ENCODE results near the gene C6. TPM values are rescaled to one million over a fixed set of nuclear protein-coding genes. Genes with fewer than 3 reads are reported as not detected.

C6 gene
- total and polyA plus RNA-seq, 9 of the 15 experiments (the other 6 are each of a cell fraction or from before 2014, with no cell fraction given): 0.09 TPM; not detected in 8

DNA sequence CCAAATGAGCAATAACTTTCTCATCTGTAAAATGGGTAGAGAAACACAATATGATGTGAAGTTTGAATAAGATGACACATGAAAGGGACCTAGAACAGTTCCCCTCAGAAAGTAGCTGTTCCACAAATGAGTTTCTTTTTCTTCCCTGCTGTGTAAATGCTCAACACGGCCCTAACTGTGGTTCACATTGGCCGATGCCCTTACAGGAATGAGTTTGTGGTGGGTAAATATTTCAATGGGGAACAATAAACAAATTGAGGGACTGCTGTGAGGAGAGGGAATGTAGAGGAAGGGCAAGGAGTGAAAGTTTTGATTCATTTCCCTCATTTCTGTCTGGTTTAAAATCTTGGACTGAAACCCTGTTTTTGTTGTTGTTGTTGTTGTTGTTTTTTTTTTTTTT, 12.8 kb downstream of the C6 start:
- no peak for ATAC-seq
- WGBS (ENCODE audit: insufficient coverage, low coverage, missing lambda C conversion rate): 0% methylated on average over 2 of the region's 2 CpGs
- H3K36me3 ChIP-seq (ENCODE audit: control insufficient read depth, insufficient read depth, low read length): no peaks in the 10 kb centered on the region
- no peak overlapping the region for H2AFZ ChIP-seq (ENCODE audit: low read depth, low read length)
- TF ChIP-seq ILK (tag; IDR thresholded peaks at IDR 0.05; ENCODE audit: borderline replicate concordance, low read depth) (no peak), HNRNPH1 (optimal IDR thresholded peaks at IDR 0.05; ENCODE audit: low read depth, low read length) (no peak), KDM2B (CRISPR knock-in tag; IDR thresholded peaks at IDR 0.05) (no peak), PHB2 (IDR thresholded peaks at IDR 0.05; ENCODE audit: low read depth) (no peak), ZNF274 (IDR thresholded peaks at IDR 0.05; ENCODE audit: borderline replicate concordance, low read depth, low read length) (no peak)
- TF ChIP-seq, protein P1, sequence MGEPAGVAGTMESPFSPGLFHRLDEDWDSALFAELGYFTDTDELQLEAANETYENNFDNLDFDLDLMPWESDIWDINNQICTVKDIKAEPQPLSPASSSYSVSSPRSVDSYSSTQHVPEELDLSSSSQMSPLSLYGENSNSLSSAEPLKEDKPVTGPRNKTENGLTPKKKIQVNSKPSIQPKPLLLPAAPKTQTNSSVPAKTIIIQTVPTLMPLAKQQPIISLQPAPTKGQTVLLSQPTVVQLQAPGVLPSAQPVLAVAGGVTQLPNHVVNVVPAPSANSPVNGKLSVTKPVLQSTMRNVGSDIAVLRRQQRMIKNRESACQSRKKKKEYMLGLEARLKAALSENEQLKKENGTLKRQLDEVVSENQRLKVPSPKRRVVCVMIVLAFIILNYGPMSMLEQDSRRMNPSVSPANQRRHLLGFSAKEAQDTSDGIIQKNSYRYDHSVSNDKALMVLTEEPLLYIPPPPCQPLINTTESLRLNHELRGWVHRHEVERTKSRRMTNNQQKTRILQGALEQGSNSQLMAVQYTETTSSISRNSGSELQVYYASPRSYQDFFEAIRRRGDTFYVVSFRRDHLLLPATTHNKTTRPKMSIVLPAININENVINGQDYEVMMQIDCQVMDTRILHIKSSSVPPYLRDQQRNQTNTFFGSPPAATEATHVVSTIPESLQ (CRISPR knock-in tag; IDR thresholded peaks at IDR 0.05): no peak
- TF ChIP-seq, protein P2, sequence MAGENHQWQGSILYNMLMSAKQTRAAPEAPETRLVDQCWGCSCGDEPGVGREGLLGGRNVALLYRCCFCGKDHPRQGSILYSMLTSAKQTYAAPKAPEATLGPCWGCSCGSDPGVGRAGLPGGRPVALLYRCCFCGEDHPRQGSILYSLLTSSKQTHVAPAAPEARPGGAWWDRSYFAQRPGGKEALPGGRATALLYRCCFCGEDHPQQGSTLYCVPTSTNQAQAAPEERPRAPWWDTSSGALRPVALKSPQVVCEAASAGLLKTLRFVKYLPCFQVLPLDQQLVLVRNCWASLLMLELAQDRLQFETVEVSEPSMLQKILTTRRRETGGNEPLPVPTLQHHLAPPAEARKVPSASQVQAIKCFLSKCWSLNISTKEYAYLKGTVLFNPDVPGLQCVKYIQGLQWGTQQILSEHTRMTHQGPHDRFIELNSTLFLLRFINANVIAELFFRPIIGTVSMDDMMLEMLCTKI (IDR thresholded peaks at IDR 0.05; ENCODE audit: partially characterized antibody): no peak
- TF ChIP-seq, protein P3, sequence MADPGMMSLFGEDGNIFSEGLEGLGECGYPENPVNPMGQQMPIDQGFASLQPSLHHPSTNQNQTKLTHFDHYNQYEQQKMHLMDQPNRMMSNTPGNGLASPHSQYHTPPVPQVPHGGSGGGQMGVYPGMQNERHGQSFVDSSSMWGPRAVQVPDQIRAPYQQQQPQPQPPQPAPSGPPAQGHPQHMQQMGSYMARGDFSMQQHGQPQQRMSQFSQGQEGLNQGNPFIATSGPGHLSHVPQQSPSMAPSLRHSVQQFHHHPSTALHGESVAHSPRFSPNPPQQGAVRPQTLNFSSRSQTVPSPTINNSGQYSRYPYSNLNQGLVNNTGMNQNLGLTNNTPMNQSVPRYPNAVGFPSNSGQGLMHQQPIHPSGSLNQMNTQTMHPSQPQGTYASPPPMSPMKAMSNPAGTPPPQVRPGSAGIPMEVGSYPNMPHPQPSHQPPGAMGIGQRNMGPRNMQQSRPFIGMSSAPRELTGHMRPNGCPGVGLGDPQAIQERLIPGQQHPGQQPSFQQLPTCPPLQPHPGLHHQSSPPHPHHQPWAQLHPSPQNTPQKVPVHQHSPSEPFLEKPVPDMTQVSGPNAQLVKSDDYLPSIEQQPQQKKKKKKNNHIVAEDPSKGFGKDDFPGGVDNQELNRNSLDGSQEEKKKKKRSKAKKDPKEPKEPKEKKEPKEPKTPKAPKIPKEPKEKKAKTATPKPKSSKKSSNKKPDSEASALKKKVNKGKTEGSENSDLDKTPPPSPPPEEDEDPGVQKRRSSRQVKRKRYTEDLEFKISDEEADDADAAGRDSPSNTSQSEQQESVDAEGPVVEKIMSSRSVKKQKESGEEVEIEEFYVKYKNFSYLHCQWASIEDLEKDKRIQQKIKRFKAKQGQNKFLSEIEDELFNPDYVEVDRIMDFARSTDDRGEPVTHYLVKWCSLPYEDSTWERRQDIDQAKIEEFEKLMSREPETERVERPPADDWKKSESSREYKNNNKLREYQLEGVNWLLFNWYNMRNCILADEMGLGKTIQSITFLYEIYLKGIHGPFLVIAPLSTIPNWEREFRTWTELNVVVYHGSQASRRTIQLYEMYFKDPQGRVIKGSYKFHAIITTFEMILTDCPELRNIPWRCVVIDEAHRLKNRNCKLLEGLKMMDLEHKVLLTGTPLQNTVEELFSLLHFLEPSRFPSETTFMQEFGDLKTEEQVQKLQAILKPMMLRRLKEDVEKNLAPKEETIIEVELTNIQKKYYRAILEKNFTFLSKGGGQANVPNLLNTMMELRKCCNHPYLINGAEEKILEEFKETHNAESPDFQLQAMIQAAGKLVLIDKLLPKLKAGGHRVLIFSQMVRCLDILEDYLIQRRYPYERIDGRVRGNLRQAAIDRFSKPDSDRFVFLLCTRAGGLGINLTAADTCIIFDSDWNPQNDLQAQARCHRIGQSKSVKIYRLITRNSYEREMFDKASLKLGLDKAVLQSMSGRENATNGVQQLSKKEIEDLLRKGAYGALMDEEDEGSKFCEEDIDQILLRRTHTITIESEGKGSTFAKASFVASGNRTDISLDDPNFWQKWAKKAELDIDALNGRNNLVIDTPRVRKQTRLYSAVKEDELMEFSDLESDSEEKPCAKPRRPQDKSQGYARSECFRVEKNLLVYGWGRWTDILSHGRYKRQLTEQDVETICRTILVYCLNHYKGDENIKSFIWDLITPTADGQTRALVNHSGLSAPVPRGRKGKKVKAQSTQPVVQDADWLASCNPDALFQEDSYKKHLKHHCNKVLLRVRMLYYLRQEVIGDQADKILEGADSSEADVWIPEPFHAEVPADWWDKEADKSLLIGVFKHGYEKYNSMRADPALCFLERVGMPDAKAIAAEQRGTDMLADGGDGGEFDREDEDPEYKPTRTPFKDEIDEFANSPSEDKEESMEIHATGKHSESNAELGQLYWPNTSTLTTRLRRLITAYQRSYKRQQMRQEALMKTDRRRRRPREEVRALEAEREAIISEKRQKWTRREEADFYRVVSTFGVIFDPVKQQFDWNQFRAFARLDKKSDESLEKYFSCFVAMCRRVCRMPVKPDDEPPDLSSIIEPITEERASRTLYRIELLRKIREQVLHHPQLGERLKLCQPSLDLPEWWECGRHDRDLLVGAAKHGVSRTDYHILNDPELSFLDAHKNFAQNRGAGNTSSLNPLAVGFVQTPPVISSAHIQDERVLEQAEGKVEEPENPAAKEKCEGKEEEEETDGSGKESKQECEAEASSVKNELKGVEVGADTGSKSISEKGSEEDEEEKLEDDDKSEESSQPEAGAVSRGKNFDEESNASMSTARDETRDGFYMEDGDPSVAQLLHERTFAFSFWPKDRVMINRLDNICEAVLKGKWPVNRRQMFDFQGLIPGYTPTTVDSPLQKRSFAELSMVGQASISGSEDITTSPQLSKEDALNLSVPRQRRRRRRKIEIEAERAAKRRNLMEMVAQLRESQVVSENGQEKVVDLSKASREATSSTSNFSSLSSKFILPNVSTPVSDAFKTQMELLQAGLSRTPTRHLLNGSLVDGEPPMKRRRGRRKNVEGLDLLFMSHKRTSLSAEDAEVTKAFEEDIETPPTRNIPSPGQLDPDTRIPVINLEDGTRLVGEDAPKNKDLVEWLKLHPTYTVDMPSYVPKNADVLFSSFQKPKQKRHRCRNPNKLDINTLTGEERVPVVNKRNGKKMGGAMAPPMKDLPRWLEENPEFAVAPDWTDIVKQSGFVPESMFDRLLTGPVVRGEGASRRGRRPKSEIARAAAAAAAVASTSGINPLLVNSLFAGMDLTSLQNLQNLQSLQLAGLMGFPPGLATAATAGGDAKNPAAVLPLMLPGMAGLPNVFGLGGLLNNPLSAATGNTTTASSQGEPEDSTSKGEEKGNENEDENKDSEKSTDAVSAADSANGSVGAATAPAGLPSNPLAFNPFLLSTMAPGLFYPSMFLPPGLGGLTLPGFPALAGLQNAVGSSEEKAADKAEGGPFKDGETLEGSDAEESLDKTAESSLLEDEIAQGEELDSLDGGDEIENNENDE (IDR thresholded peaks at IDR 0.05; ENCODE audit: low read depth, low read length): no peak
- POLR2A ChIA-PET: no interaction called here
- H3K9me1 ChIP-seq (ENCODE audit: control insufficient read depth, insufficient read depth, low read length): no peaks in the 10 kb centered on the region
- intact Hi-C loops (cut with micrococcal nuclease): no loop called here
- H3K27ac ChIP-seq (ENCODE audit: extremely low read depth, low read depth, low read length): no peak overlapping the region
- no TSS peak for BruUV-seq (replicated peaks)
- in situ Hi-C loops (cut with MboI): no loop called here
- no peaks in the 10 kb centered on the region for H3K27me3 ChIP-seq (ENCODE audit: control insufficient read depth in 2 of 2, insufficient read depth in 2 of 2, low read length in 2 of 2)
- no peak for DNase-seq (ENCODE audit: extremely low read depth in 1 of 4, low spot score in 3 of 4)
- no peaks in the 10 kb centered on the region; the same call in none of the 2 replicates for H3K9me3 ChIP-seq (replicated peaks; ENCODE audit: control insufficient read depth, insufficient read depth, low read depth, low read length)
- no peak overlapping the region for H3K9ac ChIP-seq (ENCODE audit: insufficient read depth in 1 of 2, low read depth in 2 of 2, low read length in 2 of 2)
- no peaks in the 10 kb centered on the region for H3K79me2 ChIP-seq (ENCODE audit: control insufficient read depth, insufficient read depth, low read length)
- no peak overlapping the region for H3K4me2 ChIP-seq (ENCODE audit: insufficient read depth, low read length)
- CTCF ChIA-PET (ENCODE audit: low intra/inter-chr PET ratio): no interaction called here
- no peaks in the 10 kb centered on the region for H3K4me1 ChIP-seq (replicated peaks in 1 of 2; ENCODE audit: control insufficient read depth in 2 of 2, insufficient read depth in 2 of 2, low read length in 2 of 2)
- H3K4me3 ChIP-seq: no peak overlapping the region
- no peaks in the 10 kb centered on the region for H4K20me1 ChIP-seq (replicated peaks; ENCODE audit: control insufficient read depth, insufficient read depth, low read length)
- FAIRE-seq: no peak
